PFSK-1 (cell line): ENCODE results near the gene WDFY3.

ENCODE experiments used
- FOXP2 ChIP-seq: optimal IDR thresholded peaks from 2 replicates; pipeline ENCODE3; 2011; ENCODE audit warnings: borderline replicate concordance, control low read depth, inconsistent platforms; ENCODE audit not compliant: insufficient read depth; ENCODE audit errors: extremely low read length, extremely low read depth
- POLR2AphosphoS5 ChIP-seq: IDR thresholded peaks from 2 replicates; pipeline ENCODE4 v1.6.1; 2012; ENCODE audit warnings: low read depth, mild to moderate bottlenecking, control low read depth, low read length, moderate library complexity
- SIN3A ChIP-seq: IDR thresholded peaks from 2 replicates; pipeline ENCODE4 v1.6.1; 2012; ENCODE audit warnings: mild to moderate bottlenecking, low read length, moderate library complexity, borderline replicate concordance; ENCODE audit not compliant: insufficient read depth
- TAF1 ChIP-seq: IDR thresholded peaks from 2 replicates; pipeline ENCODE4 v1.6.1; 2012; ENCODE audit warnings: low read length, control low read depth, borderline replicate concordance; ENCODE audit not compliant: insufficient read depth
- TF ChIP-seq, protein P1 (sequence below), 2 experiments: IDR thresholded peaks; 2 replicates each; pipeline versions ENCODE4 v1.6.1 to v1.8.0; 2011 to 2012; ENCODE audit warnings: low read depth in 2 of 2, low read length in 2 of 2, control low read depth in 1 of 2, inconsistent platforms in 1 of 2, mild to moderate bottlenecking in 1 of 2, moderate library complexity in 1 of 2; ENCODE audit not compliant: insufficient read depth in 1 of 2

WDFY3 gene

DNA sequence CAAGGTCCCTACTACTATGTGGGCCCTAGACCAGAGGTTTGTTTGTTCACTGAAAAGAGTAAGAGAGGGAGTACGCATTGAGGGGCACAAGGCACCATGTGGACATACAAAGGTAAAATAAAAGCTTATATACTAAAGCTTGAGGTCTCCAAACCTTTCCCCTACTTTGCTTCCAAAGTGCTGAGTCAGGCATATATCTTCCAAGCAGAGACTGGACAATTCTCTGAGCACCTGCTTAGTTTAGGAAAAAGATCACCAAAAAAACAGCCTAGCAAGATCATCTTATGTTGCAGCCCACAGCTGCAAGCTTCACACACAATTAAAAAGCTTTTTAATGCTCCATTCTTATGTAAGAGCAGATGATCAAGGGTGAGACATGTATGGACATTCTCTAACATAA, 119.5 kb downstream of the WDFY3 start:
- TF ChIP-seq TAF1 (no peak), FOXP2 (no peak), SIN3A (no peak), POLR2AphosphoS5 (no peak)
- TF ChIP-seq, protein P1, sequence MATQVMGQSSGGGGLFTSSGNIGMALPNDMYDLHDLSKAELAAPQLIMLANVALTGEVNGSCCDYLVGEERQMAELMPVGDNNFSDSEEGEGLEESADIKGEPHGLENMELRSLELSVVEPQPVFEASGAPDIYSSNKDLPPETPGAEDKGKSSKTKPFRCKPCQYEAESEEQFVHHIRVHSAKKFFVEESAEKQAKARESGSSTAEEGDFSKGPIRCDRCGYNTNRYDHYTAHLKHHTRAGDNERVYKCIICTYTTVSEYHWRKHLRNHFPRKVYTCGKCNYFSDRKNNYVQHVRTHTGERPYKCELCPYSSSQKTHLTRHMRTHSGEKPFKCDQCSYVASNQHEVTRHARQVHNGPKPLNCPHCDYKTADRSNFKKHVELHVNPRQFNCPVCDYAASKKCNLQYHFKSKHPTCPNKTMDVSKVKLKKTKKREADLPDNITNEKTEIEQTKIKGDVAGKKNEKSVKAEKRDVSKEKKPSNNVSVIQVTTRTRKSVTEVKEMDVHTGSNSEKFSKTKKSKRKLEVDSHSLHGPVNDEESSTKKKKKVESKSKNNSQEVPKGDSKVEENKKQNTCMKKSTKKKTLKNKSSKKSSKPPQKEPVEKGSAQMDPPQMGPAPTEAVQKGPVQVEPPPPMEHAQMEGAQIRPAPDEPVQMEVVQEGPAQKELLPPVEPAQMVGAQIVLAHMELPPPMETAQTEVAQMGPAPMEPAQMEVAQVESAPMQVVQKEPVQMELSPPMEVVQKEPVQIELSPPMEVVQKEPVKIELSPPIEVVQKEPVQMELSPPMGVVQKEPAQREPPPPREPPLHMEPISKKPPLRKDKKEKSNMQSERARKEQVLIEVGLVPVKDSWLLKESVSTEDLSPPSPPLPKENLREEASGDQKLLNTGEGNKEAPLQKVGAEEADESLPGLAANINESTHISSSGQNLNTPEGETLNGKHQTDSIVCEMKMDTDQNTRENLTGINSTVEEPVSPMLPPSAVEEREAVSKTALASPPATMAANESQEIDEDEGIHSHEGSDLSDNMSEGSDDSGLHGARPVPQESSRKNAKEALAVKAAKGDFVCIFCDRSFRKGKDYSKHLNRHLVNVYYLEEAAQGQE (IDR thresholded peaks at IDR 0.05; ENCODE audit: insufficient read depth in 1 of 2, low read depth in 2 of 2, low read length in 2 of 2) = no peak

DNA sequence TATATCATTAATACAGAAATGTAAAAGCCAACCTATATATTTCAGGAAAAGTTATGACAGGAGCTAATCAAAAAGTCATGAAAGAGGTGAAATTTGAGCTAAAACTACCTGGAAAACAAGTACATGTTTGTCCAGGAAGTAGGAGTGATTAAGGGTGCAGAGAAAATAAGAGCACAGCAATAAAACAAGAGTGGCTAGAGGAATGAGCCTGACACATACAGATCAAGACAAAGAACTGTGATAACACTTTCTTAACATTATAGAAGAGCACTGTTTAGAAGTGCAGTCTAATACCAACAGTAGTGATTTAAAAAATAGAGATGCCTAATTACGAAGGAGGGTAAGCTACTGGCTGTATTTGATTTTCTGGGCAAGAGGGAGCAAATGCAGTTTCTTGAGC, 125.1 kb downstream of the WDFY3 start:
- TF ChIP-seq, protein P1 (IDR thresholded peaks at IDR 0.05; ENCODE audit: insufficient read depth in 1 of 2, low read depth in 2 of 2, low read length in 2 of 2) = no peak
- TF ChIP-seq TAF1 (no peak), POLR2AphosphoS5 (no peak)

DNA sequence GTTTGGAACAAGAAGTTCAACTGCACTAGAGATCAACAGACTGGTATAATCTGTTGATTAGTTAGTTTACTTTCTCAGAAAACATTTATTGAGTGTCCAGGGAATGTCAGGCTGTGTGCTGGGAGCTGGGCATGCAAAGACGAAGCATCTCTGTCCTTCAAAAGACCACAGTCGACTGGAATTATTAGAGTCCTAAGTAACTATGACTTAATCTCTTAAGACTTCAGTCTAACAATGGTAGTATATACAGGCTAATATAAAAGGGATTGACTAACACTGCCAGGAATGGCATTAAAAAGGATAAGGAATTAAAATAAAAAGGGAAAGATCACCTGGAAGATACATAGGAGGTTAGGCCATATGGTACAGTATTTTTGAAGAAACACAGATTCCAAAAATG, 128.7 kb downstream of the WDFY3 start:
- TF ChIP-seq FOXP2 (no peak), TAF1 (no peak), POLR2AphosphoS5 (no peak), SIN3A (no peak)
- TF ChIP-seq, protein P1 (IDR thresholded peaks at IDR 0.05; ENCODE audit: insufficient read depth in 1 of 2, low read depth in 2 of 2, low read length in 2 of 2) = no peak

DNA sequence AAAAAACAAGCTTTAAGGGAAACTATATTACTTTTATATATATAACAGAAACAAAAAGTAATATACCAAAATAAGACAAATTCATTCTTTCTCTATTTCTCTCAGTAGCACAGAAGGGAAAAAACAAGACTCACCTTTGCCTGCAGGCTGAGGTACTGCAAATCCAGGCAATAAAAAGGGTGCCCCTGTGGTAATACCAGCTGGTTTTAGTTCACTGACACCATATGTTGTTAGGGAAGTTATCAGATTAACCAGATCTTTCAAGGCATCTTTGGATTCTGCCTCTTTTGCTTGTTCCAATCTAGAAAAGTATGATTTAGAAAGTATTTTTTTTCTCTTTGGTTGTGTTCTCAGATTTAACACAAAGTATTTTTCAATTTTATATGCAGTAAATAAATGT, 139.8 kb downstream of the WDFY3 start:
- TF ChIP-seq SIN3A (no peak), TAF1 (no peak), POLR2AphosphoS5 (no peak), FOXP2 (no peak)
- TF ChIP-seq, protein P1 (IDR thresholded peaks at IDR 0.05; ENCODE audit: insufficient read depth in 1 of 2, low read depth in 2 of 2, low read length in 2 of 2) = no peak

DNA sequence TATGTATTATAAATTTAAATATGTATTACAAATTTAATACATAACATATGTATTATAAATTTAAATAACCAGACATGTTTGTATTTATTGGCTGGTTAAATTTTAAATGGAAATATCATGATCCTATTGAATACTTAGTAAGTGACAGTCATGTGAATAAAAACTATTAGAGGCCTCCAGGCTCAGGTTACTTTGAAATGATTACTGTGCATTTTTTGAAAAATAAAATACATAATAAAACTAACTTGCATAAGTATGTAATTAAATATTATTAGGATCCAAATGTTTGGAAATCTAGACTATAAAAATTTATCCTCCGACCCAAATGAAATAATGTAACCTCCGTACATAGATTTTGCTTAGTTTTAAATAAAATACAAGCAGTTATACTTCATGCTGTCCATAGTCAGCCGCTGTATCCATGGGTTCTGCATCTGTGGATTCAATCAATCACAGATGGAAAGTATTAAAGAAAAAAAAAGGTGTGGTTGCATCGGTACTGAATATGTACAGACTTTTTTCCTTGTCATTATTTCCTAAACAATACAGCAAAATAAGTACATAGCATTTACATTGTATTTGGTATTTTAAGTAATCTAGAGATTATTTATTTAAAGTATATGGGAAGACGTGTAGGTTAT, 140.7 kb downstream of the WDFY3 start:
- TF ChIP-seq FOXP2 = no peak
